ENCODE measurements around the gene ADGRV1.

GRCh38 chr5:91146905-91147600, 588.5 kb downstream of the ADGRV1 start:
- TF ChIP-seq CTCF (IDR thresholded peaks at IDR 0.05; ENCODE audit: low read depth, low read length) (no peak), POLR2A (IDR thresholded peaks at IDR 0.05; ENCODE audit: extremely low read depth, insufficient read length) (no peak), MYC (IDR thresholded peaks at IDR 0.05; ENCODE audit: low read depth, low read length) (no peak), MAX (IDR thresholded peaks at IDR 0.05; ENCODE audit: low read depth, low read length) (no peak)

Measured in NB4 (cell line).